HepG2 (cell line): ENCODE data around the gene ZNF226. TPM values are rescaled to one million over a fixed set of nuclear protein-coding genes. Genes with fewer than 3 reads are reported as not detected.

ENCODE experiments used
- CREB1 ChIP-seq, 2 experiments: fragments of 450-650 bp in 1 of 2; IDR thresholded peaks; 2 replicates each; pipeline ENCODE4 v1.6.1; 2016 to 2017; ENCODE audit warnings: control low read depth in 1 of 2, mild to moderate bottlenecking in 1 of 2, missing compliant biosample characterization in 1 of 2, missing genetic modification characterization in 1 of 2
- CTCF ChIP-seq: sonication (generic); formaldehyde crosslinking; IDR thresholded peaks from 2 replicates; pipeline ENCODE4 v1.5.0; 2020; ENCODE audit warnings: mild to moderate bottlenecking, missing genetic modification reagents, moderate library complexity
- DR1 ChIP-seq: sonication (generic); formaldehyde crosslinking; IDR thresholded peaks from 2 replicates; pipeline ENCODE4 v1.8.0; 2021; ENCODE audit warnings: mild to moderate bottlenecking, missing genetic modification reagents, inconsistent platforms
- ELF1 ChIP-seq: sonication (generic); formaldehyde crosslinking; IDR thresholded peaks from 2 replicates; pipeline ENCODE4 v1.4.0; 2020; ENCODE audit warnings: missing genetic modification reagents
- IRF2 ChIP-seq: IDR thresholded peaks from 2 replicates; pipeline ENCODE4 v1.6.1; 2018; ENCODE audit warnings: missing genetic modification reagents, missing compliant biosample characterization
- JARID2 ChIP-seq: sonication (generic); formaldehyde crosslinking; IDR thresholded peaks from 2 replicates; pipeline ENCODE4 v1.8.1; 2023; ENCODE audit warnings: missing genetic modification reagents, inconsistent platforms; ENCODE audit not compliant: insufficient replicate concordance
- PBX3 ChIP-seq: sonication (generic); formaldehyde crosslinking; IDR thresholded peaks from 2 replicates; pipeline ENCODE4 v1.8.1; 2023; ENCODE audit warnings: missing genetic modification reagents, inconsistent platforms, borderline replicate concordance
- RELA ChIP-seq: sonication (generic); formaldehyde crosslinking; IDR thresholded peaks from 2 replicates; pipeline ENCODE4 v1.4.0; 2020; ENCODE audit warnings: missing genetic modification reagents
- TCF7 ChIP-seq: sonication (generic); IDR thresholded peaks from 2 replicates; pipeline ENCODE4 v1.6.1; 2016; ENCODE audit warnings: antibody characterized with exemption, low read depth
- ZC3H4 ChIP-seq: sonication (generic); formaldehyde crosslinking; IDR thresholded peaks from 2 replicates; pipeline ENCODE4 v1.4.0; 2020; ENCODE audit warnings: missing genetic modification reagents, borderline replicate concordance
- ZFAT ChIP-seq: sonication (generic); formaldehyde crosslinking; conservative IDR thresholded peaks from 2 replicates; pipeline ENCODE4 v1.8.1; 2023; ENCODE audit warnings: missing genetic modification reagents, inconsistent platforms
- ZNF224 ChIP-seq: sonication (generic); formaldehyde crosslinking; IDR thresholded peaks from 2 replicates; pipeline ENCODE4 v1.5.0; 2020; ENCODE audit warnings: mild to moderate bottlenecking, missing genetic modification reagents
- ZNF251 ChIP-seq: sonication (generic); formaldehyde crosslinking; IDR thresholded peaks from 2 replicates; pipeline ENCODE4 v1.9.0; 2021; ENCODE audit warnings: mild to moderate bottlenecking, missing genetic modification reagents
- ZNF280B ChIP-seq: sonication (generic); formaldehyde crosslinking; IDR thresholded peaks from 2 replicates; pipeline ENCODE4 v1.5.0; 2020; ENCODE audit warnings: missing genetic modification reagents, mild to moderate bottlenecking, borderline replicate concordance
- ZNF296 ChIP-seq: sonication (generic); formaldehyde crosslinking; conservative IDR thresholded peaks from 2 replicates; pipeline ENCODE4 v1.5.0; 2020; ENCODE audit warnings: mild to moderate bottlenecking, missing genetic modification reagents
- ZNF510 ChIP-seq: sonication (generic); formaldehyde crosslinking; IDR thresholded peaks from 2 replicates; pipeline ENCODE4 v1.4.0; 2020; ENCODE audit warnings: low read depth, mild to moderate bottlenecking, missing genetic modification reagents
- ZNF646 ChIP-seq: sonication (generic); formaldehyde crosslinking; IDR thresholded peaks from 2 replicates; pipeline ENCODE4 v1.9.0; 2021; ENCODE audit warnings: mild to moderate bottlenecking, missing genetic modification reagents
- ZNF674 ChIP-seq: sonication (generic); formaldehyde crosslinking; IDR thresholded peaks from 2 replicates; pipeline ENCODE4 v1.5.0; 2020; ENCODE audit warnings: low read depth, mild to moderate bottlenecking, missing genetic modification reagents
- polyA plus RNA-seq, 8 experiments: library from polyadenylated mRNA; depleted of rRNA in 3 of 8; stranded (reverse) in 7 of 8; unstranded in 1 of 8; fragments of >200 nt; fragmentation: Illumina TruSeq in 4 of 8; extraction: Trizol in 4 of 8; gene quantifications; 2 replicates each; pipeline versions ENCODE4 v1.2.1 to v1.2.3, GENCODE V29; 2011 to 2016; ENCODE audit warnings: low read depth in 4 of 8, missing spikeins in 1 of 8, mixed read lengths in 1 of 8; ENCODE audit not compliant: insufficient read depth in 1 of 8
- total RNA-seq, 5 experiments: library from RNA; depleted of rRNA; stranded (reverse); fragments of >200 nt; fragmentation: Illumina TruSeq; extraction: Trizol; gene quantifications; 2 replicates each; pipeline ENCODE4 v1.2.3, GENCODE V29; 2016; ENCODE audit warnings: low read depth in 1 of 5

Gene ZNF226
- total and polyA plus RNA-seq, 2 of the 13 experiments (the other 11 are each of a cell fraction or from before 2014, with no cell fraction given) = 8.3 to 16.0 TPM

GRCh38 chr19:44141191-44142058 lies 23.5 kb upstream of the ZNF226 start, which contains the start of gene ZNF234 (continued):
- TF ChIP-seq ZNF280B (CRISPR knock-in tag) (peak; percentile 54; the same call in 1 of the 2 replicates), IRF2 (CRISPR knock-in tag) (peak; percentile 78), TCF7 (no peak), JARID2 (no peak), ZNF674 (no peak), ZNF296 (CRISPR knock-in tag) (no peak), CTCF (CRISPR knock-in tag) (peak; percentile 36), ELF1 (CRISPR knock-in tag) (peak; percentile 96), RELA (CRISPR knock-in tag) (no peak), ZNF224 (CRISPR knock-in tag) (0 out of 2 replicates have a peak, but pooled peaks have one; percentile 24), ZC3H4 (no peak), PBX3 (CRISPR knock-in tag) (no peak), ZNF251 (no peak), ZNF646 (no peak), CREB1 (IDR thresholded peaks at IDR 0.05) (no peak), CREB1 (CRISPR knock-in tag; IDR thresholded peaks at IDR 0.05) (peak; percentile 69), ZFAT (CRISPR knock-in tag) (no peak), DR1 (CRISPR knock-in tag) (no peak), ZNF510 (CRISPR knock-in tag) (no peak)
